Measurements from ENCODE around the gene LARGE1. TPM values are rescaled to one million over a fixed set of nuclear protein-coding genes. Genes with fewer than 3 reads are reported as not detected.

The LARGE1 gene
- total RNA-seq, 2 donors from 2014 or later = 12.5 to 21.1 TPM

- no peaks in the 10 kb centered on the region for H3K9me3 ChIP-seq
- no peak overlapping the region for H3K27ac ChIP-seq
- H3K4me1 ChIP-seq = no peaks in the 10 kb centered on the region
- DNase-seq (no peak), ATAC-seq (no peak)
- TF ChIP-seq POLR2A (IDR thresholded peaks at IDR 0.05) (no peak), CTCF (IDR thresholded peaks at IDR 0.05) (no peak)
- intact Hi-C loops (cut with DNase I) = no loop called here
- 88 to 91% methylated on average over 9 of the region's 9 CpGs for WGBS, 2 donors
- no peak overlapping the region for H3K4me3 ChIP-seq
- no peaks in the 10 kb centered on the region for H3K36me3 ChIP-seq (replicated peaks in 1 of 2; ENCODE audit: insufficient read depth in 1 of 2, low read depth in 2 of 2)
- H3K27me3 ChIP-seq = no peaks in the 10 kb centered on the region
Observed at GRCh38 chr22:33472462-33473344, 447.6 kb downstream of the LARGE1 start.

- H3K4me3 ChIP-seq = no peak overlapping the region
- WGBS, 2 donors = 78 to 81% methylated on average over 6 of the region's 6 CpGs
- H3K27me3 ChIP-seq = no peaks in the 10 kb centered on the region
- TF ChIP-seq CTCF (IDR thresholded peaks at IDR 0.05) = no peak
- TF ChIP-seq POLR2A (IDR thresholded peaks at IDR 0.05) = no peak
- H3K27ac ChIP-seq = no peak overlapping the region
- DNase-seq = no peak
- no peak for ATAC-seq
- H3K9me3 ChIP-seq = no peaks in the 10 kb centered on the region
- no peaks in the 10 kb centered on the region for H3K36me3 ChIP-seq (replicated peaks in 1 of 2; ENCODE audit: insufficient read depth in 1 of 2, low read depth in 2 of 2)
- intact Hi-C loops (cut with DNase I) = no loop called here
- H3K4me1 ChIP-seq = no peaks in the 10 kb centered on the region
Observed at GRCh38 chr22:33470456-33470855, 449.8 kb downstream of the LARGE1 start.

- 84 to 86% methylated on average over 5 of the region's 5 CpGs for whole genome bisulfite sequencing, 2 donors
- H3K27ac ChIP-seq = no peak overlapping the region
Observed at GRCh38 chr22:33467620-33468095, 452.6 kb downstream of the LARGE1 start.

GRCh38 chr22:33467080-33467479 lies 453.2 kb downstream of the LARGE1 start:
- 39 to 60% methylated on average over 2 of the region's 2 CpGs for WGBS, 2 donors
- TF ChIP-seq POLR2A (IDR thresholded peaks at IDR 0.05) (no peak), CTCF (IDR thresholded peaks at IDR 0.05) (no peak)
- no peaks in the 10 kb centered on the region for H3K9me3 ChIP-seq
- no peaks in the 10 kb centered on the region for H3K36me3 ChIP-seq (replicated peaks in 1 of 2; ENCODE audit: insufficient read depth in 1 of 2, low read depth in 2 of 2)
- no peak for ATAC-seq
- H3K27me3 ChIP-seq = no peaks in the 10 kb centered on the region
- H3K27ac ChIP-seq = no peak overlapping the region
- no peaks in the 10 kb centered on the region for H3K4me1 ChIP-seq
- intact Hi-C loops (cut with DNase I) = no loop called here
- DNase-seq = no peak
- no peak overlapping the region for H3K4me3 ChIP-seq

More at GRCh38 chr22:33467620-33468095, 452.6 kb downstream of the LARGE1 start:
- Histone ChIP-seq H3K4me1 (no peaks in the 10 kb centered on the region), H3K36me3 (replicated peaks in 1 of 2; ENCODE audit: insufficient read depth in 1 of 2, low read depth in 2 of 2) (no peaks in the 10 kb centered on the region), H3K9me3 (no peaks in the 10 kb centered on the region), H3K4me3 (no peak overlapping the region), H3K27me3 (no peaks in the 10 kb centered on the region)
- intact Hi-C loops (cut with DNase I) = no loop called here
- DNase-seq (no peak), ATAC-seq (no peak)
- TF ChIP-seq POLR2A (IDR thresholded peaks at IDR 0.05) = no peak
- no peak for TF ChIP-seq CTCF (IDR thresholded peaks at IDR 0.05)

All from body of pancreas (tissue), 4 donors.